Endothelial cell of umbilical vein (primary cell): ENCODE results near the gene SMCO2. TPM values are rescaled to one million over a fixed set of nuclear protein-coding genes. Genes with fewer than 3 reads are reported as not detected.

Experiments
- BruUV-seq: library from RNA; stranded (reverse); fragments of 400-500 nt; replicated peaks from 2 replicates; lab custom pipeline; 2021; lab: Mats Ljungman, UMichigan
- CTCF ChIA-PET: fragments of 300-600, 350-600 bp; sonication (Branson Sonifier 250); formaldehyde crosslinking; loops from one replicate; lab custom pipeline; 2021; ENCODE audit warnings: antibody characterized with exemption, inconsistent platforms; lab: Charles Lee
- POLR2A ChIA-PET: fragments of 300-600, 350-600 bp; sonication (Branson Sonifier 250); formaldehyde crosslinking; loops from one replicate; lab custom pipeline; 2021; ENCODE audit warnings: antibody characterized with exemption, inconsistent platforms; lab: Charles Lee
- DNase-seq: peaks from one replicate; pipeline ENCODE4 v3.0.0-alpha.2; 2011; ENCODE audit warnings: low read depth, low spot score
- FAIRE-seq: peaks from 2 replicates; lab custom pipeline; 2011; peaks lifted over from hg19 to GRCh38; lab: Jason Lieb, UNC
- H2AFZ ChIP-seq: 2 replicates; pipeline ENCODE4 v1.6.0; 2012; ENCODE audit warnings: low read depth, low read length, control low read depth, inconsistent platforms
- H3K27ac ChIP-seq: 2 replicates; pipeline ENCODE4 v1.5.1; 2011; ENCODE audit warnings: low read depth, mild to moderate bottlenecking, control low read depth, low read length, moderate library complexity; ENCODE audit not compliant: insufficient read depth
- H3K27me3 ChIP-seq, 2 experiments: 2 replicates each; pipeline versions ENCODE4 v1.6.0 to v1.6.1; 2011; ENCODE audit warnings: low read length in 2 of 2, mixed read lengths in 1 of 2; ENCODE audit not compliant: control insufficient read depth in 2 of 2, insufficient read depth in 2 of 2
- H3K36me3 ChIP-seq, 2 experiments: 2 replicates in 1 of 2; 3 replicates in 1 of 2; pipeline ENCODE4 v1.5.1; 2011; ENCODE audit warnings: low read length in 2 of 2, mild to moderate bottlenecking in 1 of 2, moderate library complexity in 1 of 2; ENCODE audit not compliant: control insufficient read depth in 2 of 2, insufficient read depth in 2 of 2; ENCODE audit errors: extremely low read depth in 1 of 2
- H3K4me1 ChIP-seq: 3 replicates; pipeline ENCODE4 v1.5.1; 2011; ENCODE audit warnings: mild to moderate bottlenecking, low read length; ENCODE audit not compliant: control insufficient read depth, insufficient read depth; ENCODE audit errors: extremely low read depth
- H3K4me2 ChIP-seq: 2 replicates; pipeline ENCODE4 v1.6.1; 2011; ENCODE audit warnings: low read length, control low read depth, mixed read lengths; ENCODE audit not compliant: insufficient read depth
- H3K4me3 ChIP-seq, 3 experiments: fragments of 200-600 bp in 1 of 3; sonication (generic), shearing (Covaris generic) in 1 of 3; replicated peaks in 1 of 3; 2 replicates each; pipeline ENCODE4 v1.5.1; 2011 to 2016; ENCODE audit warnings: control low read depth in 3 of 3, low read length in 3 of 3, mild to moderate bottlenecking in 2 of 3, inconsistent platforms in 1 of 3, low read depth in 1 of 3, moderate library complexity in 1 of 3; ENCODE audit not compliant: insufficient read depth in 1 of 3
- H3K79me2 ChIP-seq: 2 replicates; pipeline ENCODE4 v1.6.0; 2012; ENCODE audit warnings: low read length, inconsistent platforms; ENCODE audit not compliant: control insufficient read depth, insufficient read depth
- H3K9ac ChIP-seq: replicated peaks from 2 replicates; pipeline ENCODE3; 2011; ENCODE audit warnings: low read length, control low read depth; ENCODE audit not compliant: insufficient read depth; ENCODE audit errors: extremely low read depth
- H3K9me1 ChIP-seq: replicated peaks from 3 replicates; pipeline ENCODE4 v1.6.0; 2011; ENCODE audit warnings: mild to moderate bottlenecking, low read length; ENCODE audit not compliant: control insufficient read depth, insufficient read depth; ENCODE audit errors: extremely low read depth
- H3K9me3 ChIP-seq: replicated peaks from 2 replicates; pipeline ENCODE4 v1.5.1; 2012; ENCODE audit warnings: low read length, inconsistent platforms; ENCODE audit not compliant: control insufficient read depth, insufficient read depth
- H4K20me1 ChIP-seq: replicated peaks from 2 replicates; pipeline ENCODE3; 2011; ENCODE audit warnings: mild to moderate bottlenecking, low read length; ENCODE audit not compliant: control insufficient read depth, insufficient read depth; ENCODE audit errors: extremely low read depth
- CTCF ChIP-seq, 2 donors: IDR thresholded peaks; 1 replicate in 1 of 2; 2 replicates in 1 of 2; pipeline ENCODE4 v1.5.1; 2011; ENCODE audit warnings: low read length in 2 of 2, mild to moderate bottlenecking in 2 of 2, moderate library complexity in 2 of 2, control low read depth in 1 of 2, inconsistent platforms in 1 of 2, low read depth in 1 of 2; ENCODE audit not compliant: insufficient read depth in 1 of 2; ENCODE audit errors: extremely low read depth in 1 of 2
- EZH2 ChIP-seq: IDR thresholded peaks from 2 replicates; pipeline ENCODE4 v1.6.1; 2012; ENCODE audit warnings: borderline replicate concordance, low read depth, mild to moderate bottlenecking, moderate library complexity, low read length, inconsistent platforms; ENCODE audit not compliant: severe bottlenecking
- FOS ChIP-seq: IDR thresholded peaks from 2 replicates; pipeline ENCODE4 v1.6.1; 2011; ENCODE audit warnings: mild to moderate bottlenecking, low read length, moderate library complexity, borderline replicate concordance; ENCODE audit not compliant: insufficient read depth
- GATA2 ChIP-seq: IDR thresholded peaks from 2 replicates; pipeline ENCODE4 v1.7.0; 2011; ENCODE audit warnings: low read depth, mild to moderate bottlenecking, moderate library complexity, mixed read lengths, low read length; ENCODE audit not compliant: insufficient read length, insufficient read depth
- JUN ChIP-seq: IDR thresholded peaks from 2 replicates; pipeline ENCODE4 v1.6.1; 2011; ENCODE audit warnings: borderline replicate concordance, low read depth; ENCODE audit not compliant: insufficient read length, insufficient read depth
- MAX ChIP-seq: IDR thresholded peaks from 2 replicates; pipeline ENCODE4 v1.6.1; 2011; ENCODE audit not compliant: insufficient read depth, insufficient read length
- MYC ChIP-seq: IDR thresholded peaks from one replicate; pipeline ENCODE4 v1.6.1; 2011; ENCODE audit warnings: mild to moderate bottlenecking, low read depth, low read length
- POLR2A ChIP-seq: IDR thresholded peaks from 2 replicates; pipeline ENCODE4 v1.6.1; 2012; ENCODE audit warnings: low read depth, mild to moderate bottlenecking, control low read depth, low read length
- POLR2AphosphoS5 ChIP-seq: IDR thresholded peaks from 2 replicates; pipeline ENCODE4 v1.6.1; 2012; ENCODE audit warnings: low read depth, mild to moderate bottlenecking, control low read depth, low read length, moderate library complexity; ENCODE audit not compliant: insufficient read depth
- dilution Hi-C: fragments of 300-500 bp; cut with MboI; formaldehyde crosslinking; loops from one replicate; pipeline ENCODE4 v1.15.0; 2019; ENCODE audit warnings: low sequenced_read_pairs; ENCODE audit not compliant: extremely low pct_ligation_motif_present
- intact Hi-C: fragments of 100-400 bp; cut with micrococcal nuclease; formaldehyde crosslinking; loops from one replicate; pipeline ENCODE4 v1.10.0; 2022
- polyA plus RNA-seq, 4 experiments: library from polyadenylated mRNA; depleted of rRNA in 3 of 4; stranded (reverse) in 3 of 4; unstranded in 1 of 4; fragments of >200 nt; gene quantifications; 2 replicates each; pipeline versions ENCODE4 v1.2.1 to v1.2.3, GENCODE V29; 2011 to 2012; ENCODE audit warnings: missing spikeins in 1 of 4
- total RNA-seq: library from RNA; stranded (reverse); gene quantifications from 2 replicates; pipeline ENCODE4 v1.2.3, GENCODE V29; 2021

Gene SMCO2
- total and polyA plus RNA-seq, 2 donors (not counting 3 experiments of a cell fraction or from before 2014, with no cell fraction given) = 0.33 to 0.49 TPM

- intact Hi-C loops = loop anchor here (1.0 to 2.0 kb wide), 5 partner anchors 50 to 111 kb away; no protein-coding TSS in a partner anchor
- dilution Hi-C loops = no loop called here
- Histone ChIP-seq H3K27me3 (no peaks in the 10 kb centered on the region), H4K20me1 (no peaks in the 10 kb centered on the region), H3K9me1 (no peaks in the 10 kb centered on the region), H3K27ac (peak overlapping the region; percentile 77), H3K4me2 (peak overlapping the region; percentile 90), H3K79me2 (peaks cover 49% of the 10 kb centered on the region), H3K4me1 (peaks cover 25% of the 10 kb centered on the region), H3K9ac (peak overlapping the region; percentile 88), H3K9me3 (no peaks in the 10 kb centered on the region), H3K36me3 (no peaks in the 10 kb centered on the region), H3K4me3 (peak overlapping the region; percentile 65 to 95 (median 80)), H2AFZ (no peak overlapping the region)
- no peak for FAIRE-seq
- no peak for DNase-seq
- BruUV-seq = no TSS peak
- ChIA-PET CTCF (interaction anchor here (0.8 to 3.5 kb wide), 18 partner anchors 11 to 158 kb away, joined by 3 to 53 read pairs (median 6); no protein-coding TSS in a partner anchor), POLR2A (interaction anchor here (0.6 to 2.6 kb wide), 6 partner anchors 31 to 103 kb away, joined by 3 to 20 read pairs (median 10); no protein-coding TSS in a partner anchor)
- no peak for TF ChIP-seq POLR2AphosphoS5
- no peak for TF ChIP-seq JUN
- TF ChIP-seq GATA2 = no peak
- TF ChIP-seq POLR2A = no peak
- no peak for TF ChIP-seq FOS
- TF ChIP-seq MYC = no peak
- no peak for TF ChIP-seq CTCF (IDR thresholded peaks at IDR 0.05; ENCODE audit: extremely low read depth in 1 of 2, insufficient read depth in 1 of 2, low read depth in 1 of 2, low read length in 2 of 2)
- TF ChIP-seq MAX = no peak
- TF ChIP-seq EZH2 = no peak
These were observed 77.9 kb downstream of the SMCO2 start for GRCh38 chr12:27524494-27524835.
